K562 (cell line): ENCODE results near the gene PARK7. TPM values are rescaled to one million over a fixed set of nuclear protein-coding genes. Genes with fewer than 3 reads are reported as not detected.
A peak's percentile ranks its signal among the peaks of the same experiment; 100 is the strongest.

Source experiments
- ATAC-seq: fragments of 200-7000 bp; cut with Tn5 transposase; 3 replicates; pipeline ENCODE4 v1.9.1; 2020; ENCODE audit warnings: moderate library complexity
- BruUV-seq: library from RNA; stranded (reverse); fragments of 400-500 nt; replicated peaks from 2 replicates; lab custom pipeline; 2021; lab: Mats Ljungman, UMichigan
- CTCF ChIA-PET: fragments of 300-600 bp; formaldehyde crosslinking; extraction: SDS; loops from one replicate; lab custom pipeline; 2021; ENCODE audit warnings: low intra/inter-chr PET ratio; lab: Yijun Ruan, JAX
- POLR2A ChIA-PET: fragments of 300-600, 350-650 bp; sonication (Branson Sonifier 250); formaldehyde crosslinking; extraction: SDS; loops from one replicate; lab custom pipeline; 2021; ENCODE audit warnings: antibody characterized with exemption, inconsistent platforms; lab: Yijun Ruan, JAX
- DNase-seq, 4 experiments: peaks; one replicate each; pipeline versions ENCODE4 v3.0.0 to v3.0.0-alpha.2; 2011 to 2018; ENCODE audit warnings: low spot score in 3 of 4, mixed read lengths in 3 of 4; ENCODE audit errors: extremely low read depth in 1 of 4
- FAIRE-seq: peaks from 2 replicates; lab custom pipeline; 2011; peaks lifted over from hg19 to GRCh38; lab: Jason Lieb, UNC
- H2AFZ ChIP-seq: 2 replicates; pipeline ENCODE4 v1.6.0; 2011; ENCODE audit warnings: low read depth, low read length, control low read depth, inconsistent platforms
- H3K27ac ChIP-seq: fragments of 200-600 bp; 3 replicates; pipeline ENCODE4 v1.8.0; 2011; ENCODE audit warnings: low read depth, mild to moderate bottlenecking, control low read depth, inconsistent platforms, low read length, moderate library complexity, mixed read lengths; ENCODE audit errors: extremely low read depth
- H3K27me3 ChIP-seq, 2 experiments: fragments of 300-600 bp in 1 of 2; 2 replicates in 1 of 2; 3 replicates in 1 of 2; pipeline versions ENCODE4 v1.6.0 to v1.8.0; 2011; ENCODE audit warnings: inconsistent platforms in 2 of 2, low read length in 2 of 2, mild to moderate bottlenecking in 1 of 2, mixed read lengths in 1 of 2, moderate library complexity in 1 of 2; ENCODE audit not compliant: control insufficient read depth in 2 of 2, insufficient read depth in 2 of 2
- H3K36me3 ChIP-seq: fragments of 300-600 bp; 3 replicates; pipeline ENCODE4 v1.8.0; 2011; ENCODE audit warnings: mild to moderate bottlenecking, low read length, inconsistent platforms; ENCODE audit not compliant: control insufficient read depth, insufficient read depth
- H3K4me1 ChIP-seq, 2 experiments: fragments of 200-600 bp in 1 of 2; replicated peaks in 1 of 2; 2 replicates in 1 of 2; 3 replicates in 1 of 2; pipeline versions ENCODE4 v1.5.1 to v1.8.0; 2011; ENCODE audit warnings: inconsistent platforms in 2 of 2, low read length in 2 of 2, mild to moderate bottlenecking in 1 of 2, mixed read lengths in 1 of 2, moderate library complexity in 1 of 2; ENCODE audit not compliant: control insufficient read depth in 2 of 2, insufficient read depth in 2 of 2
- H3K4me2 ChIP-seq: 2 replicates; pipeline ENCODE4 v1.6.1; 2011; ENCODE audit warnings: low read length, control low read depth, inconsistent platforms, mixed read lengths; ENCODE audit not compliant: insufficient read depth
- H3K4me3 ChIP-seq: fragments of 200-600 bp; sonication (generic), shearing (Covaris generic); 2 replicates; pipeline ENCODE4 v1.5.1; 2016; ENCODE audit warnings: control low read depth, inconsistent platforms
- H3K79me2 ChIP-seq: fragments of 200-600 bp; 3 replicates; pipeline ENCODE4 v1.8.0; 2011; ENCODE audit warnings: low read length, inconsistent platforms; ENCODE audit not compliant: control insufficient read depth, insufficient read depth
- H3K9ac ChIP-seq, 2 experiments: 2 replicates each; pipeline versions ENCODE4 v1.6.0 to v1.6.1; 2011; ENCODE audit warnings: low read depth in 2 of 2, low read length in 2 of 2, control low read depth in 1 of 2, inconsistent platforms in 1 of 2, mild to moderate bottlenecking in 1 of 2, mixed read lengths in 1 of 2; ENCODE audit not compliant: insufficient read depth in 1 of 2
- H3K9me1 ChIP-seq: one replicate; pipeline ENCODE4 v1.6.0; 2011; ENCODE audit warnings: inconsistent platforms, mild to moderate bottlenecking, low read length, moderate library complexity; ENCODE audit not compliant: control insufficient read depth, insufficient read depth
- H3K9me3 ChIP-seq: replicated peaks from 2 replicates; pipeline ENCODE4 v1.5.1; 2011; ENCODE audit warnings: low read depth, low read length, inconsistent platforms; ENCODE audit not compliant: control insufficient read depth, insufficient read depth
- H4K20me1 ChIP-seq: replicated peaks from 2 replicates; pipeline ENCODE4 v1.6.1; 2011; ENCODE audit warnings: low read length, inconsistent platforms, mixed read lengths; ENCODE audit not compliant: control insufficient read depth, insufficient read depth
- C11orf30 ChIP-seq: fragments of 450-650 bp; IDR thresholded peaks from 2 replicates; pipeline ENCODE4 v1.6.1; 2016; ENCODE audit warnings: low read depth, mild to moderate bottlenecking
- L3MBTL2 ChIP-seq: fragments of 450-650 bp; IDR thresholded peaks from 2 replicates; pipeline ENCODE4 v1.6.1; 2016; ENCODE audit warnings: mild to moderate bottlenecking, moderate library complexity
- NCOR1 ChIP-seq: fragments of 450-650 bp; IDR thresholded peaks from 2 replicates; pipeline ENCODE4 v1.6.1; 2016; ENCODE audit warnings: mild to moderate bottlenecking, moderate library complexity
- OTX1 ChIP-seq: fragments of 450-650 bp; formaldehyde crosslinking; IDR thresholded peaks from 2 replicates; pipeline ENCODE4 v1.4.0; 2022; ENCODE audit warnings: mild to moderate bottlenecking
- PHB ChIP-seq: fragments of 250-450 bp; sonication (Bioruptor Pico); IDR thresholded peaks from 2 replicates; pipeline ENCODE4 v1.5.0; 2021
- SREBF1 ChIP-seq: fragments of 150-350 bp; IDR thresholded peaks from 2 replicates; pipeline ENCODE4 v1.6.1; 2014; ENCODE audit warnings: antibody characterized with exemption, low read depth, low read length, borderline replicate concordance
- STAT5A ChIP-seq: IDR thresholded peaks from 2 replicates; pipeline ENCODE4 v1.6.1; 2012; ENCODE audit warnings: low read length, inconsistent platforms, borderline replicate concordance
- ZC3H4 ChIP-seq: sonication (generic); formaldehyde crosslinking; IDR thresholded peaks from 2 replicates; pipeline ENCODE4 v1.9.0; 2021; ENCODE audit warnings: missing genetic modification reagents, borderline replicate concordance
- ZFX ChIP-seq: sonication (generic); formaldehyde crosslinking; IDR thresholded peaks from 2 replicates; pipeline ENCODE4 v1.8.0; 2022; ENCODE audit warnings: mild to moderate bottlenecking, missing genetic modification reagents, moderate library complexity
- ZNF175 ChIP-seq: fragments of 200-800 bp; sonication (Bioruptor generic); IDR thresholded peaks from 2 replicates; pipeline ENCODE4 v1.6.1; 2016; ENCODE audit warnings: low read depth, mild to moderate bottlenecking, missing genetic modification characterization, missing compliant biosample characterization
- ZNF232 ChIP-seq: sonication (generic); formaldehyde crosslinking; IDR thresholded peaks from 2 replicates; pipeline ENCODE4 v1.8.0; 2022; ENCODE audit warnings: mild to moderate bottlenecking, missing genetic modification reagents
- WGBS: fragments of 100-300 bp; shearing (Covaris generic); methylation state at CpG from one replicate; pipeline ENCODE4 v1.1.6; 2016; ENCODE audit warnings: low coverage, mixed read lengths; ENCODE audit not compliant: insufficient coverage; ENCODE audit errors: missing lambda C conversion rate; 5-methylcytosine and 5-hydroxymethylcytosine counted together
- in situ Hi-C: fragments of 300-500 bp; cut with MboI; formaldehyde crosslinking; loops from 4 replicates; pipeline ENCODE4 v1.15.0; 2018; ENCODE audit warnings: inconsistent platforms, mixed read lengths
- intact Hi-C: fragments of 100-400 bp; cut with micrococcal nuclease; formaldehyde crosslinking; loops from 2 replicates; pipeline ENCODE4 v1.14.2; 2022
- polyA plus RNA-seq, 8 experiments: library from polyadenylated mRNA; depleted of rRNA in 4 of 8; stranded (reverse) in 5 of 8; unstranded in 3 of 8; fragments of >200 nt; fragmentation: Nextera tagmentation in 2 of 8; fragmentation: Illumina TruSeq in 1 of 8; extraction: Ambion mirVana in 2 of 8; extraction: Trizol in 1 of 8; gene quantifications; 2 replicates each; pipeline versions ENCODE4 v1.2.1 to v1.2.3, GENCODE V29; 2011 to 2014; ENCODE audit warnings: inconsistent platforms in 1 of 8, missing spikeins in 1 of 8
- total RNA-seq, 7 experiments: library from RNA; depleted of rRNA in 6 of 7; stranded (reverse); fragments of >200 nt in 6 of 7; fragmentation: Illumina TruSeq in 2 of 7; extraction: Trizol in 2 of 7; gene quantifications; 2 replicates each; pipeline versions ENCODE4 v1.2.1 to v1.2.3, GENCODE V29; 2011 to 2021; ENCODE audit warnings: low replicate concordance in 1 of 7
- TF ChIP-seq, protein P1 (sequence below), 2 experiments: fragments of 450-650 bp in 1 of 2; sonication (generic) in 1 of 2; formaldehyde crosslinking in 1 of 2; IDR thresholded peaks in 1 of 2; conservative IDR thresholded peaks in 1 of 2; 2 replicates each; pipeline versions ENCODE4 v1.6.1 to v1.8.1; 2016 to 2023; ENCODE audit warnings: mild to moderate bottlenecking in 2 of 2, moderate library complexity in 2 of 2, inconsistent platforms in 1 of 2, missing genetic modification reagents in 1 of 2
- TF ChIP-seq, protein P2 (sequence below): fragments of 250-450 bp; sonication (Bioruptor Pico); IDR thresholded peaks from 2 replicates; pipeline ENCODE4 v1.4.0; 2020; ENCODE audit warnings: mild to moderate bottlenecking
- TF ChIP-seq, protein P3 (sequence below): sonication (generic); formaldehyde crosslinking; IDR thresholded peaks from 2 replicates; pipeline ENCODE4 v1.8.0; 2022; ENCODE audit warnings: missing genetic modification reagents, mild to moderate bottlenecking, borderline replicate concordance
- TF ChIP-seq, protein P4 (sequence below): sonication (generic); formaldehyde crosslinking; IDR thresholded peaks from 2 replicates; pipeline ENCODE4 v1.9.0; 2022; ENCODE audit warnings: mild to moderate bottlenecking, missing genetic modification reagents

The PARK7 gene
- total and polyA plus RNA-seq, 9 of the 15 experiments (the other 6 are each of a cell fraction or from before 2014, with no cell fraction given), result 374 to 1,298 (median 484) TPM

DNA sequence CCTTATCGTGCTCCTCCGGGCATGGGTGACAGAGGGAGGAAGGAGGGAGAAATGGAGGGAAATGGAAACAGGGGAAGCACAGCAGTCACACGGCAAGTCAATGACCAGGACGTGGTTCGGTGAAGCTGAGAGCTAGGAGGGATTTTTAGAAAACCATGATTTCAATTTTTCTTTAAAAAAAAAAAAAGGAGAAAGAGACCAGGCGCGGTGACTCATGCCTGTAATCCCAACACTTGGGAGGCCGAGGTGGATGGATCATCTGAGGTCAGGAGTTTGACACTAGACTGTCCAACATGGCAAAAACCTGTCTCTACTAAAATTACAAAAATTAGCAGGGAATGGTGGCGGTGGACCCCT lies 20.1 kb upstream of the PARK7 start (continued):
- TF ChIP-seq, protein P1, sequence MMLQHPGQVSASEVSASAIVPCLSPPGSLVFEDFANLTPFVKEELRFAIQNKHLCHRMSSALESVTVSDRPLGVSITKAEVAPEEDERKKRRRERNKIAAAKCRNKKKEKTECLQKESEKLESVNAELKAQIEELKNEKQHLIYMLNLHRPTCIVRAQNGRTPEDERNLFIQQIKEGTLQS (IDR thresholded peaks at IDR 0.05), result peak; percentile 73
- TF ChIP-seq, protein P1 (CRISPR knock-in tag; conservative IDR thresholded peaks at IDR 0.05), result no peak

DNA sequence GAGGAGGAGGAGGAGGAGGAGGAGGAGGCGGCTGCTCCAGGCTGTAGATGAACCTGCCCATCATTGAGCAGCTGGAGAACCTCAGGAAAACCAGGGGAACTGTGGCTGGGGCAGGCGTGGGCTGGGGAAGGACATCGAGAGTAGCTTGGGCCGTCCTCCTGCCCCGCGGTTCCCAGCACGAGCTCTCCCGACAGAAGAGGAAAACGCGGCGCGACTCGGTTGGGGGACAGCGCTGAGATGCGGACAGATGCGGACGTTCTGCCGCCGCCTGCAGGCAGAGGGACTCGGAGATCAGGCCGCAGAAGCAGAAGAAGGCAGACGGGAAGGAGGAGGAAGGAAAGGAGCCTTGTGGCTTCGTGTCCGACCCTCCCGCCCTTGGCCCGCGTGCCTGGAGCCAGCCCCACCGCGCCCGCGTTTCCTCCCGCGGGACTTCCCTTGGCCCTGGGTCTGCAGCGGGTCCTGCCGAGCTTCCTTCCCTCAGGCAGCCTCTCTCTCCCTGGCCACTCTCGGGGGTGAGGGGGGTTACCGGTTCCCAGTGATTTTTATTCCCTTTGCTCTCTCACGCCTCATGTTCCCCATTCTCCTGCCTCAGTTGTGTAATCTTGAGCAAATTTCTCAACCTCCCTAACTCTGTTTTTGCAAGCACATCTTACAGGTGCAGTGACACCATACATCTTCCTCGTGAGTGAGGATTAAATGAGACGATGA lies 19.1 kb upstream of the PARK7 start:
- Histone ChIP-seq H3K9me3 (no peaks in the 10 kb centered on the region), H3K4me3 (no peak overlapping the region), H3K27ac (no peak overlapping the region), H3K4me1 (peaks cover 11 to 14% of the 10 kb centered on the region in 2 experiments), H3K9ac (peak overlapping the region in 1 of 2 experiments; percentile 79; a peak in 2 of 4 replicates), H3K9me1 (no peaks in the 10 kb centered on the region), H3K27me3 (peaks cover 44 to 55% of the 10 kb centered on the region in 2 experiments), H2AFZ (peak overlapping the region; percentile 72), H3K79me2 (no peaks in the 10 kb centered on the region), H3K4me2 (peak overlapping the region; percentile 63), H3K36me3 (no peaks in the 10 kb centered on the region), H4K20me1 (peaks cover 5% of the 10 kb centered on the region)
- peak; percentile 48 for FAIRE-seq
- peak; percentile 93 for ATAC-seq
- ChIA-PET POLR2A (interaction anchor here (1.0 kb wide), 1 partner anchor 29 kb away, joined by 3 read pairs; no protein-coding TSS in a partner anchor), CTCF (interaction anchor here (0.5 to 0.8 kb wide), 2 partner anchors 18 to 822 kb away, joined by 3 read pairs; no protein-coding TSS in a partner anchor)
- in situ Hi-C loops (no loop called here), intact Hi-C loops (no loop called here)
- WGBS, result 3% methylated on average over 36 of the region's 40 CpGs
- DNase-seq, result peak; percentile 37 to 71 (median 52)
- no TSS peak for BruUV-seq
- TF ChIP-seq ZFX (CRISPR knock-in tag) (peak; percentile 41), STAT5A (no peak), PHB (no peak), NCOR1 (no peak), ZC3H4 (CRISPR knock-in tag) (no peak), ZNF175 (no peak), L3MBTL2 (peak; percentile 98), ZNF232 (CRISPR knock-in tag) (peak; percentile 86; the same call in 1 of the 2 replicates), SREBF1 (no peak), C11orf30 (no peak), OTX1 (CRISPR knock-in tag) (no peak)
- TF ChIP-seq, protein P2, sequence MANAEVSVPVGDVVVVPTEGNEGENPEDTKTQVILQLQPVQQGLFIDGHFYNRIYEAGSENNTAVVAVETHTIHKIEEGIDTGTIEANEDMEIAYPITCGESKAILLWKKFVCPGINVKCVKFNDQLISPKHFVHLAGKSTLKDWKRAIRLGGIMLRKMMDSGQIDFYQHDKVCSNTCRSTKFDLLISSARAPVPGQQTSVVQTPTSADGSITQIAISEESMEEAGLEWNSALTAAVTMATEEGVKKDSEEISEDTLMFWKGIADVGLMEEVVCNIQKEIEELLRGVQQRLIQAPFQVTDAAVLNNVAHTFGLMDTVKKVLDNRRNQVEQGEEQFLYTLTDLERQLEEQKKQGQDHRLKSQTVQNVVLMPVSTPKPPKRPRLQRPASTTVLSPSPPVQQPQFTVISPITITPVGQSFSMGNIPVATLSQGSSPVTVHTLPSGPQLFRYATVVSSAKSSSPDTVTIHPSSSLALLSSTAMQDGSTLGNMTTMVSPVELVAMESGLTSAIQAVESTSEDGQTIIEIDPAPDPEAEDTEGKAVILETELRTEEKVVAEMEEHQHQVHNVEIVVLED, result 0 out of 2 replicates have a peak, but pooled peaks have one; percentile 29
- TF ChIP-seq, protein P3, sequence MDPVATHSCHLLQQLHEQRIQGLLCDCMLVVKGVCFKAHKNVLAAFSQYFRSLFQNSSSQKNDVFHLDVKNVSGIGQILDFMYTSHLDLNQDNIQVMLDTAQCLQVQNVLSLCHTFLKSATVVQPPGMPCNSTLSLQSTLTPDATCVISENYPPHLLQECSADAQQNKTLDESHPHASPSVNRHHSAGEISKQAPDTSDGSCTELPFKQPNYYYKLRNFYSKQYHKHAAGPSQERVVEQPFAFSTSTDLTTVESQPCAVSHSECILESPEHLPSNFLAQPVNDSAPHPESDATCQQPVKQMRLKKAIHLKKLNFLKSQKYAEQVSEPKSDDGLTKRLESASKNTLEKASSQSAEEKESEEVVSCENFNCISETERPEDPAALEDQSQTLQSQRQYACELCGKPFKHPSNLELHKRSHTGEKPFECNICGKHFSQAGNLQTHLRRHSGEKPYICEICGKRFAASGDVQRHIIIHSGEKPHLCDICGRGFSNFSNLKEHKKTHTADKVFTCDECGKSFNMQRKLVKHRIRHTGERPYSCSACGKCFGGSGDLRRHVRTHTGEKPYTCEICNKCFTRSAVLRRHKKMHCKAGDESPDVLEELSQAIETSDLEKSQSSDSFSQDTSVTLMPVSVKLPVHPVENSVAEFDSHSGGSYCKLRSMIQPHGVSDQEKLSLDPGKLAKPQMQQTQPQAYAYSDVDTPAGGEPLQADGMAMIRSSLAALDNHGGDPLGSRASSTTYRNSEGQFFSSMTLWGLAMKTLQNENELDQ, result 0 out of 2 replicates have a peak, but pooled peaks have one; percentile 23
- TF ChIP-seq, protein P4, sequence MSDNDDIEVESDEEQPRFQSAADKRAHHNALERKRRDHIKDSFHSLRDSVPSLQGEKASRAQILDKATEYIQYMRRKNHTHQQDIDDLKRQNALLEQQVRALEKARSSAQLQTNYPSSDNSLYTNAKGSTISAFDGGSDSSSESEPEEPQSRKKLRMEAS (CRISPR knock-in tag), result peak; percentile 97
